RPMI8226 (cell line): ENCODE results near the gene RAI14.
"Not testable (repeated sequence)": the region's sequence is repeated elsewhere in the genome, so short reads cannot be mapped to it uniquely, and the experiment has no call there.

Experiments used
- DNase-seq: peaks from one replicate; pipeline ENCODE4 v3.0.0-alpha.2; 2015

RAI14 gene

GRCh38 chr5:34778091-34778850 lies 122.1 kb downstream of the RAI14 start:
- no peak for DNase-seq

DNA sequence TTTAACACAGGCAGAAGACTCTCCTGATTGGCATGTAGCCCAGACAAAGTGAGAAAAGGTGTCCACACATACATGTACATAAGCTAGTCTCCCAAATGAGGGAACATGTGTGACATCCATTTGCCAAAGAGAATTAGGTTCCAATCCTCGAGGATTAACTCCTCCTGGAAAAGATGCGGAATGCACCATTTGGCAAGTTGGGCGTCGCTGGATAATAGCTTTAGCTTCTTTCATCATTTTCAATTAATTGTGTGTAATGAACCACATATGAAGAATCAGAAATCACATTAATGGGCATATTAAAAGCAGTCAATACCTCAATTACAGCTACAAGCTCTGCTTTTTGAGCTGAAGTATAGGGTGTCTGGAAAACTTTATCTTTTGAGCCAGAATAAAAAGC lies 127.8 kb downstream of the RAI14 start:
- not testable (repeated sequence) for DNase-seq

DNA sequence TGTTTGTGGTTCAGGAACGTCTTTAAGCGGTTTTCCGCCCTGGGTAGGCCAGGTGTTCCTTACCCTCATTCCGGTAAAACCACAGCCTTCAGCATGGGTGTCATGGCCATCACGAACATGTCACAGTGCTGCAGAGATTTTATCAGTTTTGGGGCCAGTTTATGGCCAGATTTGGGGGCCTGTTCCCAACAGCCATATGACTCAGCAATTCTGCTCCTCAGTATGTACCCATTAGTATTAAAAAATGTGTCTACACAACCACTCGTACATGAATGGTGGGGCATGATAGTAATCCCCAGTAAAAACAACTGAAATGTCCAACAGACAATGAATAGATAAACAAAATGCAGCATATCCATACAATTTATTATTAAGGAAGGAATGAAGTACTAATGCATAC lies 130.9 kb downstream of the RAI14 start:
- no peak for DNase-seq

DNA sequence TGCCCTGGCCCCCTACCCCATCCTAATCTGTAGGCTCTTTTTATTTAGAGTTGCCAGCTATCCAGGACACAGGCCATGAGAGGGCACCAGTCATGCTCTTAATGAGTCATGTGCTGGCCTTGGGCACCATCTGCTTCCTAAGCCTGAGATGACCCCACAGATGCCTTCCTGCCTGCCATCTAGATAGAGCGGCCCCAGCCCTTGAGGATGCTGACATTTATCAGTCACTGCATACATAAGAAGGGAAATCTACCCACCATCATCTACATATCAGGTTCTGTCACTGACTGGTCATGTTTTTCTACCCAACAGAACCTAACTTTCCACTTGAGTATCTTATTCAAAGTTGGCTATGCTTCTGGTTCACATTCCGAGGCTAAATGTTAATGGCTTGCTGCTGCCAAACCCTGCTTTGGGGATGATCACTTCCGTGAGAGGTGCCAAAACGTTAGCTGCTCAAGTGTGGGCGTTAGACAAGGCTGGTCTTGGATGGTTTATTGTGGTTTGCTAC lies 132.9 kb downstream of the RAI14 start:
- no peak for DNase-seq

DNA sequence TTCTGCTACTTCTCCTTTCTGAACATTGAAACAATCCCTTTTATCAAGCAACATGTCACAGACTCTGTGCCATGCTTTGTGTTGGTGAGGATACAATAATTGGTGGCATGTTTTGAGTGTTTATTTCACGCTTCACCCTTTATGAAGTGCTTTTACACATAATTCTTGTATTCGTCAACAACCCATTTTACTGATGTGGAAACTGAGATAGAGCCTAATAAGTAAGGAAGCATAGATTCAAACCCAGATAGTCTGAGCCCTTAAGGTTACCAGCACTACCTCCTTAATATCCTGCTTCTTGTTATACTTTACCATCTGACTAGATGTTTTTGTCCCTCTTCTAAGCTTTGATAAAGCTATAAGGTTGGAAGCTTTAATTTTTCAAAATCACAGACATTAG lies 133.5 kb downstream of the RAI14 start:
- no peak for DNase-seq

- no peak for DNase-seq
Measured at GRCh38 chr5:34790069-34790468, 133.9 kb downstream of the RAI14 start.

DNA sequence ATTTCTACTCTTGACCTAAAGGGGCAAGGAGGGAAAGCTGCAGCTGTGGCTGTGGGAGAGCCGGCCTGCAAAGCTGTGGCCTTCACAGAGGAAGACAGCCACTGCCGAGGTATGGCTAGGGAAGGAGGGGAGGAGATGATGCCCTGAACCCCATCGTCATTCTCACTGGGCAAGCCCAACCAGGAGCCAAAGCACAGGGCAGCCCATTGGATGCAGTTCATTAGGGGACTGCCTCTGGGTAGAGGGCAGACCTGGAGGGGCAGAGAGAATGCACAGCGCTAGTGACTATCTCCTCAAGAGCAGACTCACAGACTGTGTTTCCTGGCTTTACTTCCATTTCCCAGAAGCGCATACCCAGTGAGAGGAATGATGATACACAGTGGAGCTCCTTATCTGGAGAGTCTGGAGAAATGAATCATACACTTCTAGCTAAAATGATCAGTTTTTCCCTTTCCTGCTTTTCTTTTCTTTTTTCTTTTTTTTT lies 135.7 kb downstream of the RAI14 start:
- DNase-seq = no peak

DNA sequence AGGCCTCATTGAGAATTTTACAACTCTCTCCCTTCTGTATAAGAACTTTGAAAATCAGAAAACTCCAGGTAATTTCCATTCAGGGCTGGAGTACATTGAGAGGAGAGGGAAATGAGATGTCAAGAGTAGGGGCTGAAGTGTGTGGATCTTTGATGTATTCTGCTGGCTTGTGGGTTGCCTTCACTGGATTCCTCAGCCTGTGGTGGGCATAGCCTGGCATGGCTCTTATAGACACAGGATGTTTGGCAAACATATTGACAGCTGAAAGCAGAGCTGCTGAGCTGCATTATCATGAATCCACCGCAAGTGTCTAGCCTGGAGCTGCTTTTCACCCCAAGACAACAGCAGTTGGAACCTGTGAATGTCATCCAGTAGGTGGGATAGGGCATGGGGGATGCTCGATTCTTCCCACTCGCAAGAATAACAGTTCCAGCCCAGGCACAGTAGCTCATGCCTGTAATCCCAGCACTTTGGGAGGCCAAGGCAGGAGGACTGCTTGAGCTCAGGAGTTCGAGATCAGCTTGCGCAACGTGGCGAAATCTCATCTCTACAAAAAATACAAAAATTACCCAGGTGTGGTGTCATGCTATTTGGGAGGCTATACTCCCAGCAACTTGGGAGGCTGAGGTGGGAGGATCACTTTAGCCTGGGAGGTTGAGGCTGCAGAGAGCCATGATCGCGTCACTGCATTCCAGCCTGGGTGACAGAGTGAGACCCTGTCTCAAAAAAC lies 146.9 kb downstream of the RAI14 start:
- DNase-seq = no peak

GRCh38 chr5:34803974-34804732 lies 148.0 kb downstream of the RAI14 start:
- DNase-seq = no peak

- no peak for DNase-seq
Measured at GRCh38 chr5:34804913-34805312, 148.8 kb downstream of the RAI14 start.

DNA sequence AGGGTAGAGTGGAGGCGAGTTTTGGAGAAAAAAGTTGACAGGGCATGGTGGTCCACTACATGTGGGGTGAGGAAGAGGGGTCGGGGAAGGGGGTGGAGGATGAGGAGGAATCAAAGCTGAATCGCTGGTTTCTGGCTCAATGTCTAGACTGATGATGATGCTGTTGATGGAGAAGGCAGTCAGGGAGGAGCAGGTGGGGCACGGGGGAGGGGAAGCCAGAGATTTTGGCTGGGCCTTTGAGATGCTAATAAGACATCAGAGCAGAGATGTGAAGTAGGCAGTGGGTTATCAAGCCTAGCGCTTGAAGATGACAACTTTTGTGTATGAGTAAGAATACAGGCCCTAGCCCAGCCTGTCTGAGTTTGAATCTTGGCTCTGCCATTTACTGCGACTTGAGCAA lies 150.4 kb downstream of the RAI14 start:
- DNase-seq = no peak

- no peak for DNase-seq
Measured at GRCh38 chr5:34811706-34812105, 155.6 kb downstream of the RAI14 start.

DNA sequence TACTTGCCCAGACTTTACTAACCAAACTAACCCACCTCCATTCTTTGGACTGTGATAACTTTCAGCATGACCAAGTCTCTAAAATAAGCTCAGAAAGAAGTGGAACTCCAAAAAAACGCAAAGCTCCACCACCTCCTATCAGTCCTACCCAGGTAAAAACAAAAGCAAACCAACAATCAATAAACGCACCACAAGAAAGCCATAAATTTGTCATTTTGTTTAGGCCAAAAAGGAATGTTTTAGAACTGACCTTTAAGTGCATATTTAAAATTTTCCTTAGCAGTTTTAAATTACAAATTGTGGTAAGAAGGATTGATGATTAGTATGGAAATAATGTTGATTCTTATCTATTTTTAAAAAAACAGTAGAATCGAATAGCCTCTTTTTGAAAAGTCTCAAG lies 157.4 kb downstream of the RAI14 start:
- DNase-seq = no peak

- DNase-seq = no peak
Measured at GRCh38 chr5:34817558-34818351, 161.6 kb downstream of the RAI14 start.

GRCh38 chr5:34818717-34819116 lies 162.6 kb downstream of the RAI14 start:
- DNase-seq = no peak

GRCh38 chr5:34820593-34820992 lies 164.5 kb downstream of the RAI14 start:
- DNase-seq = no peak

- DNase-seq = no peak
Measured at GRCh38 chr5:34822956-34823715, 167.0 kb downstream of the RAI14 start.

DNA sequence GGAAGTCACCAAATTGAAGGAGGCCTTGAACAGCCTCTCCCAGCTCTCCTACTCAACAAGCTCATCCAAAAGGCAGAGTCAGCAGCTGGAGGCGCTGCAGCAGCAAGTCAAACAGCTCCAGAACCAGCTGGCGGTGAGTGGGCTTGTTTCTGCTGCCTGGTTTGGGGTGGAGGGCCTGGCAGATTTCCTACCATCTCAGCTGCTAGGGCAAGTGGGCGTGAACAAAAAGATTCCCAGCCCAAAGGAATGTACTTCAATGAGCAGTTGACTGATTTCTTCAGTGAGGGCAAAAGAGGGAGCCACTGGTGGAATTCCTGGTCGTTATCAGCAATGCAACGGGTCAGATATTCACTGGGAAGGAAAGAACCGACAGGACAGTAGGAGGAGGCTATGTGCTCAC lies 170.2 kb downstream of the RAI14 start:
- DNase-seq = no peak

GRCh38 chr5:34827588-34828506 lies 171.7 kb downstream of the RAI14 start:
- DNase-seq = no peak

DNA sequence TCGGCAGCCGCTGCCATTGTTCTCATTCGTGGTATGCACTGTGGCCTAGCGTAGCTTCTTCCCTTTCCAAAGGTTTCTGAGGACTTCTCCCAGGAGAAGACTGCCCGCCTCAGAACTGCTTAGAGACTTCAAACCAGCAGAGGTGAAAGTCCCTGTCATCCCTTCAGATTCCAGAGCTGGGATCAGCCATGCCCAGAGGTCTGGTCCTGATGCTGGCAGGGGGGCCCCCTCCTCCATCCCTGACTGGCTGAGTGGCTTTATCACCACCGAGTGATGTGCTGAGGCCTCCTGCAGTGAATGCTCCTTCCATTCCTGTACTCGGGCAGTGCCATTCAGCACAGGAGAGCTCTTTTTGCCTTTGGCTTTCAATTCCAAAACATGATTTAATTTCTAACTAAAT lies 174.7 kb downstream of the RAI14 start:
- DNase-seq = not testable (repeated sequence)

DNA sequence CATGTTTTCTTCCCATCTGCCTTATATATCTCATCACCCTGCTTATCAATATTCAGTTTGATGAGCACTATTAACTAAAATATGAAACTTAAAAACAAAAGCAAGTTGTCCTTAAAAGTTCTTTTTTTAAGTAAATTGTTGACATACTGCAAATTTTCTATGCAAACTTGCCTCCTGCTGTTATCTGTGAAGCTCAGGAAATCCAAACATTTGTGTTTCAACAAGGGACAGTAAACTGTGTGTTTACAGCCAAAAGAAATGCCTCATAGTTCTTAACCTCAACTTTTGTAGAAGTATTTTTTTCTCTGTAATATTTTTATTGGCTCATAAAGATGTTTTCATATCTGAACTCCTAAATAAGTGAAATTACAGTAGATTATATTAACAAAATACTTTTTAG lies 175.2 kb downstream of the RAI14 start:
- no peak for DNase-seq
